GM18502 (cell line): ENCODE measurements around the gene NKX2-1.
"Not testable (repeated sequence)": the region's sequence is repeated elsewhere in the genome, so short reads cannot be mapped to it uniquely, and the experiment has no call there.

Experiments used
- ATAC-seq: cut with Tn5 transposase; IDR thresholded peaks from one replicate; pipeline ENCODE4 v1.9.1; 2021; ENCODE audit warnings: mild to moderate bottlenecking; ENCODE audit not compliant: unreplicated experiment, poor library complexity

Gene NKX2-1

GRCh38 chr14:36519431-36520321 lies at the start of gene NKX2-1:
NKX2-1 (minus strand) TSS chr14:36520232; CDS start chr14:36520129, 103 bp downstream.
- no peak for ATAC-seq

- ATAC-seq = no peak
Observed at GRCh38 chr14:36556811-36557433, 36.9 kb upstream of the NKX2-1 start.

- ATAC-seq = no peak
Observed at GRCh38 chr14:36555998-36556743, 36.1 kb upstream of the NKX2-1 start.

- peak; percentile 82 for ATAC-seq
Observed at GRCh38 chr14:36553656-36554260, 33.7 kb upstream of the NKX2-1 start.

- ATAC-seq = no peak
Observed at GRCh38 chr14:36550899-36551298, 30.9 kb upstream of the NKX2-1 start.

GRCh38 chr14:36544280-36544679 lies 24.2 kb upstream of the NKX2-1 start:
- ATAC-seq = not testable (repeated sequence)

GRCh38 chr14:36538051-36538450 lies 18.0 kb upstream of the NKX2-1 start:
- ATAC-seq = no peak

- ATAC-seq = no peak
Observed at GRCh38 chr14:36529062-36529461, 9.0 kb upstream of the NKX2-1 start.

- ATAC-seq = no peak
Observed at GRCh38 chr14:36525746-36526099, 5.7 kb upstream of the NKX2-1 start.

GRCh38 chr14:36524874-36525745 lies 5.1 kb upstream of the NKX2-1 start:
- ATAC-seq = no peak

- no peak for ATAC-seq
Observed at GRCh38 chr14:36524220-36524837, 4.3 kb upstream of the NKX2-1 start.

GRCh38 chr14:36522972-36523715 lies 3.1 kb upstream of the NKX2-1 start:
- ATAC-seq = no peak

GRCh38 chr14:36522347-36522971 lies 2.4 kb upstream of the NKX2-1 start:
- no peak for ATAC-seq

- ATAC-seq = no peak
Observed at GRCh38 chr14:36521598-36522345, 1.7 kb upstream of the NKX2-1 start.

- ATAC-seq = no peak
Observed at GRCh38 chr14:36520601-36521525, 831 bp upstream of the NKX2-1 start.
